GM12891 (cell line): ENCODE measurements around the gene RCE1.

ENCODE experiments used
- PAX5 ChIP-seq: IDR thresholded peaks from 2 replicates; pipeline ENCODE4 v1.6.1; 2011; ENCODE audit warnings: low read length, moderate library complexity, mild to moderate bottlenecking; ENCODE audit not compliant: insufficient read depth, severe bottlenecking
- POLR2A ChIP-seq: IDR thresholded peaks from 2 replicates; pipeline ENCODE4 v1.6.1; 2011; ENCODE audit warnings: low read depth, low read length, control low read depth
- POLR2AphosphoS5 ChIP-seq: IDR thresholded peaks from 2 replicates; pipeline ENCODE4 v1.6.1; 2011; ENCODE audit warnings: low read depth, low read length, control low read depth
- POU2F2 ChIP-seq: IDR thresholded peaks from 2 replicates; pipeline ENCODE4 v1.6.1; 2011; ENCODE audit warnings: low read depth, mild to moderate bottlenecking, control low read depth, low read length, moderate library complexity

DNA sequence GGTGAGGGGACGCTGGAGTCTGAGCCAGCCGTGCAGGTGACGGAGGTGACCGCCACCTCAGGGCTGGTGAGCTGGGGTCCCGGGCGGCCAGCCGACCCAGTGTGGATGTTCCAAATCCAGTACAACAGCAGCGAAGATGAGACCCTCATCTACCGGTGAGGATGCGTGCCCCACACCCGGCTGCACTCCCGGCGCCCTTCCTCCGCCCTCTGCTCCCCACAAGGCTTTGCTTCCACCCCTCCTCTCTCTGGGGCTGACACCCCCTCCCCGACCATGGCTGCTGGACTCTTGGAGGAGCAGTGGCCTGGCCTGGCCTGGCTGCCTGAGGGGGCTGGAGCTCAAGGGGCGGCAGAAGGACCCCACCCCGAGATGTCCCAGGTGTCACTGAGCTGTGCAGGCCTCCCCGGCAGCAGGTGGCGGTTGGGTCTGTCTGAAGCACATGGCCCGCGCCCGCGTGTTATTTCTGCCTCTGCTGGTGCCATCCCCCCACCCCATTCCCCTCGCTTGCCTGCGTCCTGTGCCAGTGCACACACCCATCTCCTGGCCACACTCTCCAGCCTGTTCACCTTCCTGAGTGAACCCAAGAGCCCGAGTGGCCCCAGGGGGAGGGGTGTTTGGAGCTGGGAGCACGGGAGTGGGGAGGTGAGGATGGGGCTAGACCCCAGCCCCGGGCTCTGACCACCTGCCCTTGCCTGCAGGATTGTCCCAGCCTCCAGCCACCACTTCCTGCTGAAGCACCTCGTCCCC lies 15.9 kb downstream of the RCE1 start:
- no peak for TF ChIP-seq POLR2A
- no peak for TF ChIP-seq POLR2AphosphoS5
- TF ChIP-seq POU2F2, result no peak
- TF ChIP-seq PAX5, result no peak
